ENCODE results near the gene PPP1R3E. TPM values are rescaled to one million over a fixed set of nuclear protein-coding genes. Genes with fewer than 3 reads are reported as not detected.

Gene PPP1R3E, protein sequence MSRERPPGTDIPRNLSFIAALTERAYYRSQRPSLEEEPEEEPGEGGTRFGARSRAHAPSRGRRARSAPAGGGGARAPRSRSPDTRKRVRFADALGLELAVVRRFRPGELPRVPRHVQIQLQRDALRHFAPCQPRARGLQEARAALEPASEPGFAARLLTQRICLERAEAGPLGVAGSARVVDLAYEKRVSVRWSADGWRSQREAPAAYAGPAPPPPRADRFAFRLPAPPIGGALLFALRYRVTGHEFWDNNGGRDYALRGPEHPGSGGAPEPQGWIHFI
- 2.6 to 3.7 TPM (median 2.8 TPM) in 5 replicates for total RNA-seq (2022; extraction: Qiagen RNA extraction)

DNA sequence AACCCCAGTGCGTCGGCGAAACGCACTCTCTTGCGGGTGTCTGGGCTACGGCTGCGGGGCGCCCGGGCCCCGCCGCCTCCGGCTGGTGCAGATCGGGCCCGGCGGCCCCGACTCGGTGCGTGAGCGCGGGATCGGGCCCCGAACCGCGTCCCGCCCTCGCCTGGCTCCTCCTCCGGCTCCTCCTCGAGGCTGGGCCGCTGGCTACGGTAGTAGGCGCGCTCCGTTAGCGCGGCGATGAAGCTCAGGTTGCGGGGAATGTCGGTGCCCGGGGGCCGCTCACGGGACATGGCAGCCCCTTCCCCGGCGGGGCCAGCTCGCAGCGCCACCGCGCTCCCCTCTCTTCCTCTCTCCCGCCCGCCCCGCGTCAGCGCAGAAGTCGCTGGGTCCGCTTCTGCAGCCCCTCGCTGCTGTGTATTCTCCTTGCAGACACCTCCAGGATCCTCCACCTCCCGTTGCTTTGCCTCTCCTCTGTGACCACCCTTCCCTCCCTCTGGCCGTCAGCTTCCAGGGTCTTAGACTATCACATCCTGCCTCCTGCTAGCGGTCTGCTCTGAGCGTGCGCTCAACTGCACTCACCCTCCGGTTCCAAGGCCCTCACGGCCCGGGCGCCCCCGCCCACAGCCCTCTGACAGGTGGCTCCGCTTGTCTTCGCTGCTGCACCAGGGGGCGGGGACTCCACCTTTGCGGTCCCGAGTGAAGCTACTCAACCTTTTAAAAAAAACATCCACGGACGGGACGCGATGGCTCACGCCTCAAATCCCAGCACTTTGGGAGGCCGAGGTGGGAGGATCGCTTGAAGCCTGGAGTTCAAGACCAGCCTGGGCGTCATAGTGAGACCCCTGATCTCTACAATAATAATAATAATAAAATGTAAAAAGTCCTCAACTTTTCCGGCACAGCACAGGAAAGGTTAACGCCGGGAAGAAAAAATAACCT lies at the start of gene PPP1R3E:
PPP1R3E (minus strand) TSS at position 570 of the 936 bp plus-strand sequence; CDS start at position 287, 283 bp downstream.

DNA sequence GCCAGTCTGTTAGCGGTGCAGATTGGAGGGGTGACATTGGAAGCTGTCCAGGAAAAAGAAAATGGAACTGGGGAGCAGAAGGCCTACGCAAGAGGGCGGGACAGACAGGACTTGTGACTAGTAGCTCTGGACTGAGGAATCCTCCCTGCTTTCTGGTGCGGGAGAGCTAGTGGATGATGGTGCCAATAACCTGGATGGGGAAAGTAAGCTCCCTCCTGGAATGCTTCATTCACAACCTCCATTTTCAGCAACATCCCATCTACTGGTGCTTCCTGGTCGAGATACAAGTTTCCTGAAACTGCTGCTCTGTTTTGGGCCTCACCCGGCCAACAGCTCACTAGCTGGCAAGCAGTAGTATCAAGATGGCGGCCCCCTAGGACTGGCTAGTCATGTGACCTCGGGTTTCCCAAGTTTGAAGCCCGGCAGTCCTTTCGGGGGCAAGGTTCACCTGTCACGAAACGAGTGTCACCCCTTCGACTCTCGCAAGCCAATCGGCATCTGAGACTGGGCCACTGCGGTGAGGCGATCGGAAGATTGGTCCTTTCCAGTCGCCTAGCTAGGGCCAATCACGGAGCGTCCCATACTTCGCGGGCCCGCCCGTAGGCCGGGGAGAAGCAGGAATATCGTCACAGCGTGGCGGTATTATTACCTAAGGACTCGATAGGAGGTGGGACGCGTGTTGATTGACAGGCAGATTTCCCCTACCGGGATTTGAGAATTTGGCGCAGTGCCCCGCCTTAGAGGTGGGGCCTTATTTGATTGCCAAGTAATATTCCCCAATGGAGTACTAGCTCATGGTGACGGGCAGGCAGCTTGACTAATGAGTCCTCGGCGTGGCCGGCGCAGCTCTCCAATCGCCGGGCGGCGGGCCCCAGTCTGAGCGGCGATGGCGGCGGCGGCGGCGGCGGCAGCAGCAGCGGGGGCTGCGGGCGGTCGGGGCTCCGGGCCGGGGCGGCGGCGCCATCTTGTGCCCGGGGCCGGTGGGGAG lies 18.2 kb upstream of the PPP1R3E start, which contains the start of gene PABPN1:
PABPN1 (plus strand) TSS at position 874 of the 988 bp plus-strand sequence; CDS start at position 887, 13 bp downstream.

DNA sequence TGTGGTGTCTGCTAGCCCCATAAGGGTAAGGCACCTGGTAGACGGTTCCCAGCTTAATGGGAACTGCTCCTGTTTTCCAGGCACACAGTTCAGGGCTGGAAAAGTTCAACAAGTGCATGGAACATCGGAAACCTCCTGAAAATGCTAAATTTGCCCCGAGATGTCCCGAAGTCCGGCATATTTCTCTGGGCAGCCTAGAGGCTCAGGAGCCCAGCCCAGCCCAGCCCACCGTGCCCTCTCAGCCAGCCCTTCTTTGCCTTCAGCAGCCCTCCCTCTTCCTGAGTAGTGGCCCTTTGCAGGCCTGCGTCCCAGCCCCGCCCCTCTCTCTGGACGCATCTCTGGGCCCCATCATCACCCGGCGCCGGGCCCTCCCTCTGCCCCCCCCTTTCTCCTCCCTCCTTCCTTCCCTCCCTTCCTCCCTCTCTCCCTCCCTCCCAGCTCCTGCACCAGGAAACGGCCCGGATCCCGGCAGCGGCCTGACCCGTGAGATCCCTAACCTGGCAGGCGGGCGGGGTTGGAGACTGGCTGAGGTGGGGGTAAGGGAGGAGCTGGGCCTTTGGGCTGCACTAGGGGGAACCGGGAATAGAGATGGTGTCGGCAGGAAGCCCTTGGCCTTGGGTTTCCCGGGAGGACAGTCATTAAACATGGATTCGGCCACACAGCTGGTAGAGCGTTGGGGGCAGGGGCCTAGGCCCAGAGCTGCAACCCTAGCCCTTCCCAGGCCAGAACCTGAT lies 3.9 kb upstream of the PPP1R3E start, which contains the start of gene BCL2L2:
BCL2L2 (plus strand) TSS at position 422 of the 734 bp plus-strand sequence. CDS start 935 bp downstream, outside the sequence.

DNA sequence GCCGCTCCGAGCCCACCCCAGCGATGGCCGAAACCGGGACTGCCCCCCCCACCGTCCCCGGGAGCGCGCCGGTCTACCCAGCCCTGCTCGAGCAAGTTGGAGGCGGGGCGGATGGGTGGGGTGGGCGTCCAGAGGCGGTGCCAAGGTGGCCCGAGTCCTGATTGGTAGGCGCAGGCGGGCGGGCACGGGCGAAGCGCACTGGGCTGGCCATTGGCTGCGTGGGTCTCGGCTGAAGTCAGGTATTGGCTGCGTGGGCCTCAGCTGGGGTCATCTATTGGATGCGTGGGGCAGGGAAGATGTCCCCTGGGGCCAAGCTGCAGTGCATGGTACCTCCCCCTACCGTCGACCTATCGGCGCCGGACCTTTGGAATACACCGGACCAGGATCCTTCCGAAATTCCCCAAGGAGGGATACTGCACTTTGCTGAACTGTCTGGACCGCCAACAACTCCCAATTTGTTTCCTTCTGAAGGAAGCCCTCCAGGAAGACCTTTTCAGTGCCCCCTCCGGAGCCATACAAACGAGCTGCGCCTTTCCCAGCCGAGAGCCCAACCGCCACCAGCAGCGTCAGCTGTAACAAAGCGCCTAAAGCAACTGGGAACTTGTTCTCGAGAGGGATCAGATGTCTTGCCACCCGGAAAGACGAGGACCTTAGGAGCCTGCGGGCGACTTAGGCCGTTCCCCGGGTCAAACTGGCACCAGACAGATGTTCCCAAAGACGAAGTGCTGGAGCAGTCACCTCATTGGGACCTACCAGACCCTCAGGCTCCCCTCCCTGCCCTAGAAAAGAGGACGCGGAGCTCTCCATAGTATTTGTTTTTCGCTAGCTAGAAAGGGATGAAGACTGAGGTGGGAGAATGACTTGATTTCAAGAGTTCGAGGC lies 16.4 kb downstream of the PPP1R3E start, which contains the start of gene HOMEZ:
HOMEZ (minus strand) TSS at position 113 of the 882 bp plus-strand sequence. CDS start 180 bp downstream, outside the sequence.

Other genes with a start within 250 kb of the PPP1R3E start
- 2.5 to 4.6 TPM (median 4.4 TPM) in 5 replicates for gene CDH24, start 245.3 kb downstream of the PPP1R3E start, total RNA-seq (2022; extraction: Qiagen RNA extraction)
- 79.6 to 94.2 TPM (median 84.7 TPM) in 5 replicates for gene ACIN1, start 207.7 kb downstream of the PPP1R3E start, total RNA-seq (2022; extraction: Qiagen RNA extraction)
- 74.5 to 105 TPM (median 99.7 TPM) in 5 replicates for gene C14orf119, start 207.4 kb downstream of the PPP1R3E start, total RNA-seq (2022; extraction: Qiagen RNA extraction)
- gene CIROP, start 197.9 kb downstream of the PPP1R3E start, total RNA-seq (2022; extraction: Qiagen RNA extraction), result not detected in 5 replicates
- gene CEBPE, start 183.6 kb downstream of the PPP1R3E start, total RNA-seq (2022; extraction: Qiagen RNA extraction), result 0.06 TPM in 1 of 5 replicates, not detected in the others
- 1.8 to 2.8 TPM (median 1.9 TPM) in 5 replicates for gene SLC7A8, start 119.2 kb downstream of the PPP1R3E start, total RNA-seq (2022; extraction: Qiagen RNA extraction)
- not detected in 5 replicates for gene RNF212B, start 64.9 kb downstream of the PPP1R3E start, total RNA-seq (2022; extraction: Qiagen RNA extraction)
- 7.0 to 11.6 TPM (median 9.3 TPM) in 5 replicates for gene HOMEZ, start 16.7 kb downstream of the PPP1R3E start, total RNA-seq (2022; extraction: Qiagen RNA extraction)
- gene BCL2L2, start 4.0 kb upstream of the PPP1R3E start, total RNA-seq (2022; extraction: Qiagen RNA extraction), result 16.2 to 18.1 TPM (median 17.3 TPM) in 5 replicates
- 132 to 144 TPM (median 142 TPM) in 5 replicates for gene PABPN1, start 18.6 kb upstream of the PPP1R3E start, total RNA-seq (2022; extraction: Qiagen RNA extraction)
- gene SLC22A17, start 50.0 kb upstream of the PPP1R3E start, total RNA-seq (2022; extraction: Qiagen RNA extraction), result 5.5 to 7.4 TPM (median 6.7 TPM) in 5 replicates
- gene EFS, start 62.3 kb upstream of the PPP1R3E start, total RNA-seq (2022; extraction: Qiagen RNA extraction), result not detected in 5 replicates
- not detected in 5 replicates for gene IL25, start 70.0 kb upstream of the PPP1R3E start, total RNA-seq (2022; extraction: Qiagen RNA extraction)
- not detected in 5 replicates for gene CMTM5, start 74.2 kb upstream of the PPP1R3E start, total RNA-seq (2022; extraction: Qiagen RNA extraction)
- 0.08 to 0.17 TPM (median 0.10 TPM) in 5 replicates for gene MYH6, start 105.4 kb upstream of the PPP1R3E start, total RNA-seq (2022; extraction: Qiagen RNA extraction)
- gene MYH7, start 132.8 kb upstream of the PPP1R3E start, total RNA-seq (2022; extraction: Qiagen RNA extraction), result 0.01 to 0.02 TPM (median 0.02 TPM) in 4 of 5 replicates, not detected in the other
- gene NGDN, start 166.8 kb upstream of the PPP1R3E start, total RNA-seq (2022; extraction: Qiagen RNA extraction), result 57.8 to 65.9 TPM (median 60.1 TPM) in 5 replicates
- gene ZFHX2, start 248.9 kb upstream of the PPP1R3E start, total RNA-seq (2022; extraction: Qiagen RNA extraction), result 0.35 to 0.95 TPM (median 0.56 TPM) in 5 replicates